Measurements from ENCODE around the gene MPIG6B.
A peak's percentile ranks its signal among the peaks of the same experiment; 100 is the strongest.

MPIG6B gene

DNA sequence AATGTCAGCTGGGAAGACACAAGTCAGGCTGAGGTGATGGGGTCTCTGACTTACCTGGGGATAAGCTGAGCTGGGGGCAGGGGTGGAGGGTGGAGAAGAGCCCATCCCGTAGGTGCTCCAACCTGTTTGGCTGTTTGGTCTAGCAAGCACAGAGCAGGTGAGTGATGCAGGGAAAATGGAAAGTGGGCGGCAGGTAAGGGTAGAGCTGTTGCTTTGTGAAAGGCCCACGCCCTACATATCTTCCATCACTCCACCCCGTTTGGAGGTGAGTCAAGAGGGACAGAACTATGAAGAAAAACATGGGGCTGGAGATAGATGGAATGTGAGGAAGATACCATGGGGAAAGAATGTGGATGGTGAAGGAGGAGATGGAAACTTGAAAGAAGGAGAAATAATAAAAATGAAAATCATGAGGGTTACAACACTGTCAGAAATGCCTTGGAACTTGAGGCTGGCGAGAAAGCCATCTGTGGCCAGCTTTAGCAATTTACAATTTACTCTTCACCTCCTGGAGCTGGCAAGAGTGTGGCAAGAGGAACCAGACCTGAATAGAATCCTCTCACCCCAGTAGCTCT, 2.9 kb upstream of the MPIG6B start:
- DNase-seq (ENCODE audit: low read depth in 1 of 2, low spot score in 1 of 2): no peak

DNA sequence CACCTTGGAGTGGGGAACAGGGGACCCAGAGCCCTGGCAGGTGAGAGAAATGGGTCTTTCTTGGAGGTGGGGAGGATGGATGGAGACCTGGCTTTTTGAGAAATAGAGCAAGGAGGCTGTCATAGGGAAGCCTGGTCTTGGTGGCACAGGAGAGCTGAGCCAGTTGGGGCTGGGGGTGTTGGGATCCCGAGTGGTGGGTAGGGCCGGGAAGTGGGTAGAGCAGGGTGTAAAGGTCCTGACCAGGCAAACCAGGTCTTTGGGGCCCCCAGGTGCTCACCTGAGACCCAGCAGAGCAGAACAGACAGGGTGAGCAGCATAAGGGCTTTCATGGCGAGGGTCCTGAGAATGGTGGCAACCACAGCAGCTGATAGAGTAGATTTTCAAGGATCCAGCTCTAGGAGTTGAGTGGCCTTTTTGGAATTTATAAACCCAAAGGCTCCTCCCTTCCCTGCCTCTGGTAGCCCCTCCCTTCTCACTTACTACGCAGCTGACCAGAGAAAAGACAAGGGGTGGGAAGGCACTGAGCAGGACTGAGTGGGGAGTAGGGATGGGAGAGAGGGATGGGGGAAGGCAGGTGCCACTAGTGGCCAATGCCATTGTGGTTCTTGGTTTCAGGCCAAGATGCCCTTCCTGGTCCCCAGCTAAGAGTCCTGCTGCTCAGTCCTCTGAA, 1.7 kb upstream of the MPIG6B start, which contains the start of gene LY6G6C:
Gene LY6G6C, minus strand, starts transcription at position 396 of the 670 bp plus-strand sequence. Its CDS starts 67 bp downstream, at position 329.
- no peak for DNase-seq (ENCODE audit: low read depth in 1 of 2, low spot score in 1 of 2)

DNA sequence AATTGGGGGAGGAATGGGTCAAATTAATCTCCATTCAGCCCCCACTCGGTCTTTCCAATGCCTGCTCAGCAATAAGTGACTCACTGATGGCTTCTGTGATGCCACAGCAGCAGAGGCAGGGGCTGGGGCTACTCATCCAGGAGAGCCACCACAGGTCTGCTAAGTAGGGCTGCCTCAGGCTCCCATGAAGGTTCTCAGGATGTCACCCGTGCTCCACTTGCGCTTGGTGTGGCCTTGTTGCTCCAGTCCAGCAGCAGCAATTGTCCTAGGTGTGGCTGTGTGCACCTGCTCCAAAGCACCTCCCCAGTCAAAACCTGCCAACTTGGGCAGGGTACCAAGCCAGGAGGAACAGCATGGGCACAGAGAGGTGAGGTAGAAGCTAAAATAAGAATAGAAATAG, 1.0 kb upstream of the MPIG6B start:
- DNase-seq (ENCODE audit: low read depth in 1 of 2, low spot score in 1 of 2): no peak

DNA sequence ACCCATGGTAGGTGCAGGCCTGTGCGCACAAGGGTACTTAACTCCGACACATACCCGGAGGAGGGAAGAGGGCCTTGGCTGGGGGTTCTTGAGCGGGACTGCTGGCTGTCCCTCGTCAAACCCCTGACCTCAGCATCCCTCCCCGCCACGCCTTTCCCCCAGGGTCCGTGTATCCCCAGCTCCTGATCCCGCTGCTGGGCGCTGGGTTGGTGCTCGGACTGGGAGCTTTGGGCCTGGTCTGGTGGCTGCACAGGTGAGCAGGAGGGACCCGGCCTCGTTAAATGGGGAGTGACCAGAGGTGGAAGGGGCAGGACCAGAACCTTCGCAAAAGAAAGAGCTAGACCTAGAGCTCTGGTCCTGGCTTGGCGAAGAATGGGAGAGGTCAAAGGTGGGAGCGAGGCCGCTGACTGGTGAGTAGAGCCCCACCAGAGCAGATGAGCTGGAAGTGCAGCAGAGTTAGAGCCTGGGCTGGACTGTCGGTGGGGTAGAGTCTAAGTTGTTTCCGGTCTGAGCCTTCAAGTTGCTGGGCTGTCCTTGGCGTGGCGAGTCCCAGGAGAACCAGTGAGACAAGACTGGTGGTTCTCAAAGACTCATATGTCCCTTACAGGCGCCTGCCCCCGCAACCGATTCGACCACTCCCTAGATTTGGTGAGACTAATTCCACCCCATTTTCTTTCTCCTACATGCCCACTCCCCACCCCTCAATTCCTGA, 963 bp downstream of the MPIG6B start:
- no peak for DNase-seq (ENCODE audit: low read depth in 1 of 2, low spot score in 1 of 2)

DNA sequence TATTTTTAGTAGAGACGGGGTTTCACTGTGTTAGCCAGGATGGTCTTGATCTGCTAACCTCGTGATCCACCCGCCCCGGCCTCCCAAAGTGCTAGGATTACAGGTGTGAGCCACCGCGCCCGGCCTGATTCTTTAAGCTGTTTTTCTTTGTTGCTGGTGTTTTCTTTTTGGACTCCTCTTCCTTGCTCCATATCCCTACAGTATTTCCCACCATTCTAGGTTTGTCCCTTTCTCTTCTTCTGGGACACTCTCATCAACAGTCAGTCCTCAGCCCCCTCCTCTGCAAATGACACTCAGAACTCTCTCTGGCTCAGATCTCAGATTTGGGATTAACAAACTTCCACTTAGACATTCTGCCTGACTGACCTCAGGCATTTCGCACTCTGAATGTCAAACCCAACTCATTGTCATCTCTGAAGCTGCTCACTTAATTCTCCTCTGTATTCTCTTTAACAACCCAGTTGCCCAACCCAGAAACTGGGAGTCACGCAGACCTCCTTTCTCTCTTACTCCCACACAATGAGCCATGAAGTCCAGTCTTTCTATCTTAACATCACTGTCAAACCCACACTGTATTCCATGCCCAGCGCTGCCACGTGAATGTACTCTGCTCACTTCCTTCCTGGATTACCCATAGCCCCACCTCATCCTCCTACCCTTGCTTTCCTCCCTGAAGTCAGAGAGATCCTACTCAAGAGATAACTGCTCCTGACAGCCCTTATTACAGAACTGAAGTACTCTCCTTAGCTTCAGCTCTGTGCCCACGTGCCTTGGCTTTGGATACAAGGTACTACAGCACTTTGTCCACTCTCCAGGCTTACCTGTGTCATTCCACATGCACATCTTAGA, 2.6 kb downstream of the MPIG6B start:
- DNase-seq (ENCODE audit: low read depth in 1 of 2, low spot score in 1 of 2): no peak

DNA sequence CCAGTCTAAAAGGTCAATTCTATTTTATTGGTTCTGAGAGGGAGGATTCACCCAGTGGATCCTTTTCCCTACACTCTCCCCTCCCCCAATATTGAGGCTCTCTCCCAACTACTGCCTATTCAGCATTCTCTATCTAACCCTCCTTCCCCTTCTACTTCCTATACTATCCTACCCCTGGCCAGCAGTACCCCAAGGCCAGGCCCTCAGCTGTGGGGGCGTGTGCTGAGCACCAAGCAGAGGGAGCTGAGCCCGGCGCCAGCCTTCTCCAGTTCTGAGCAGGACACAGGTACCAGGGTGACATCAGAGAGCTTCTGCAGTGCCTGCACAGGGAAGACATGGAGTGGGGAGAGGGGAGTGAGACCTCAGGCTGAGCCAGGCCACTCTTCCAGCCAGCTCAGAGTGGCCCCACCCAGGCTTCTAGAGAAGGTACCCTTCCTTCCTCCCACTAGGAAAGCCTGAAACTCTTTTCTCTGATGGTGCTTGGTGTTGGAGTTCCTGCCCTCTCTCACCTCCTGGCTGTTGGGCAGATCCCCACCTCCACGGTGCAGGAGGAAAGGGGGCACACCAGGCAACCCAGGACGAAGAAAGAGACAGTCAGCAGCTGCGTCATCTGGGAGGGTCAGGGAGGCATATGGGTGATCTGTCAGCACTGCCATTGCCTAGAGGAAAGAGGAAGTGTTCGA, 4.0 kb downstream of the MPIG6B start:
- no peak for DNase-seq (ENCODE audit: low read depth in 1 of 2, low spot score in 1 of 2)

DNA sequence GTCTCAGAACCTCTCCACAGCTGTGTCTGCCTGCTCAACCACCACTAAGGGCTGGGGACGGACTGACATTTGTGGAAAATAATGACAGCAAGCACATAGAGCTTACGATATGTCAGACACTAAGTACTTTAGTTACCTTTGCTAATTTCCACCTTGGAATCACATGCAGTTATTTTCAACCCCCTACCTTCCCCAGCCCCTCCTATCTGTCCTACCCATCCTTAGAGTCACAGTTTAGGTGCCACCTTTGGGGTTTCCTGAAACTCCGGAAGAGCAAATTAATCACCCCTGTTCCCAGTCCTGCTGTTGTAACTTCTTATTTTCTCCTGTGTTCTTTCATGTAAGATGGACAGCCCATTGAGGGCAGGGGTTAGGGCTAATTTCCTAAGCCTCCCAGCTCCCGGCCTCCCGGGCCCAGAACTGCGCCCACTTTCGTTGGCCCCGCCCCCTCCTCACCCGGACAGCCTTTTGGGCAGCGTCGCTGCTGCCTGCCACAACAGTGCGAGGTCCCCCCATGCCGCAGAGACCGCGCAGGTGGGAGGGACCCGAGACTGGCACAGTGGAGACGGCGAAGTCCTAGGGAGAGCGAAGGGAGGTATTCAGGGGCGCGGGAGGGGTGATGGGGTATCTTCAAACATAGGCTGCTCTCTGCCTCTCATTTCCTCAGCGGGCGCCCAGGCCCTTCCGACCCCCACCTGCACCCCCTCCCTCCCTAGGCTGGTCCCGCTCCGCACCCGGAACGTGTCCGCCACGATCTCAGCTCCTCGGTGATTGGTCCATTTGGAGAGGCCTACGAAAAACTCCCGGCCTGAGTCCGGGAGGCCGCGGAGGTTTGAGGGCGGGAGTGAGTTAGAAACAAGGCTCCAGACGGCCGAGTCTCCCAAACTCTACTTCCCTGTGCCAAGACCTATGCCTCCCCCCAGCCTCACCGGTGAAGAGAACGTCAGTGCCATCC, 4.8 kb downstream of the MPIG6B start:
- DNase-seq (ENCODE audit: low read depth in 1 of 2, low spot score in 1 of 2): no peak

DNA sequence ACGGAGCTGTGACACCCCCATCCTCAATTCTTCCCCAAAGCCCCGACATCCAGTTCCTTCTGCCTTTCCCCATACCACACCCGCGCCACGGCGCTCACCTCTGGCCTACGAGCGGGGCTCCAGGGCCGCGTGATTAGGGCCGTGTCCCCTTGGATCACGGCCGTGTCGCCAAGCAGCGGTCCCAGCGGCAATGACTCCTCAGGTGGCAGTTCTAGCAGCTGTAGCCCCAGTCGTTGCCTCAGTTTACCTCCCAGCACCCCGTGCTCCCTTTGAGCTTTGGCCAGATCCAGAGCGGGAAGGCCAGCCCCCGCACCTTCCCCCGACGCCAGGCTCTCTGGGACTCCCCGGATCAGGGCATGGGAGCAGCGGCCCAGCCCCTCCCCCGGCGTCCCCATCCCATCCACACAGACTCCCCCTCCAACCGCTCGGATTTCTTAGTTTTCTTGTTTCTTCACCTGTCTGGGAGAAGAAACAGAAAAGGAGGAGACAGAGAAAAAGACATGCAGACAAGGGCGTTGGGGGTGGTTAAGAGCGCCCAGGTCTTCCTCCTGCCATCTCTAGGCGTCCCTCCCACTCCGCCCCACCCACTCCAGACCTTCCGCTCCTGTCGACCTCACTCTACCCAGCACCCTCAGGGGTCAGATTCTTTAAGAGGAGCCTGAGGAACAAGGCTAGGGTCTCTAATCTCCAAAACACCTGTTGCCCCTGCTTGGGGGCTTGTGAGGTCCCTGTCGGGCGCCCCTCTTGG, 5.8 kb downstream of the MPIG6B start, which contains the start of gene DDAH2:
Gene DDAH2, minus strand, starts transcription at position 533 of the 748 bp plus-strand sequence. Its CDS starts 138 bp downstream, at position 395.
- DNase-seq (ENCODE audit: low read depth in 1 of 2, low spot score in 1 of 2): no peak

DNA sequence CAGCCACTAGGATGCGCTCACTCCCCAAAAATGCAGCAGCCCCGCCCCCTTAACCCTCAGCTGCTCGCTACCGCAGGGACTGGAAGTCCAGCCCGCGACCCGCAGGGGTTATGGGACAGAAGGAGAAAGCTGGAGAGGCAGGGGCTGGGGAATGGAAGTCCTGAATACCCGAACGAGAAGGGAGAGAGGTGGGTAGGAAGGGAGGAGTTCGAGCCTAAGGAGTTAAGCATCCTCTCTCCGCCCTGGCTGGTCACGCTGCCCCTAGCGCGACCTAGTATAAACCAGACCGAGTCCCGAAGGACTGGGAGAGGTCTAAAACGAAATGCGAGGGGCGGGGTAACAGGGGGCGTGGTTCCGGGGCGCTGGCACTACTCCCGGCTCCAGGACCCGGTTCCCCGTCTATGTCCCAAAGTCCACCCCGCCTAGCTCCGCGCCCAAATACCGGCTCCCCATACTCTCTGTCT, 6.4 kb downstream of the MPIG6B start:
- peak; percentile 59 to 61 for DNase-seq (ENCODE audit: low read depth in 1 of 2, low spot score in 1 of 2)

DNA sequence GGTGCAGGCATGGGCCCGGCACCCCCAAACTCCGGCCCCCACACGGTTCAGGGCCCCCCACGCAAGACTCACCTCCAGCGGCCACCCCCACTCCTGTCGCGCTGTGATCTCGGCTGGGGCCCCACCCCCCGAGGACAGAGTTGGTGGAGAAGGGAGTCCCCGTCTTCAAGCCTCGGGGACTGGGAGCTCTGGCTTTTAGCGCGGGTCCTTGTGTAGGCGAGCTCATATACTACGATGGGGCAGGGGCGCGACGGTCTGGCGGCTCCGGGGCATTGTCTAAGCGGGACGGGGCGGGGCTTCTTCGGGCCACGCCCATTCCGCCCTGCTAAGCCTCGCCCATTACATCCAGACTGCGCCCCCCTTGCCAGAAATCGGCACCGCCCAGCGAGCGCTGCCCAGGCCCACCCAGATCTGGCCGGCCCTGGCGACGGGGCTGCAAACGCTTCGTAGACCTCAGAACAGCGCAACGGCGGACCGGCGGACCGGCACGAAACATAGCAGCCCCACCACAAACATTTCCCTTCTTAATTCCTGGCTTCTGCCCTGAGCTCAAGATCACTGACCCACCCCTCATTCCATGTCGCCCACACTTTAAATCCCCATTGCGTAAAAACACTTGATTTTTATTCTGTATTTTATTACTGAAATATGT, 6.9 kb downstream of the MPIG6B start:
- peak; percentile 38 to 54 for DNase-seq (ENCODE audit: low read depth in 1 of 2, low spot score in 1 of 2)

DNA sequence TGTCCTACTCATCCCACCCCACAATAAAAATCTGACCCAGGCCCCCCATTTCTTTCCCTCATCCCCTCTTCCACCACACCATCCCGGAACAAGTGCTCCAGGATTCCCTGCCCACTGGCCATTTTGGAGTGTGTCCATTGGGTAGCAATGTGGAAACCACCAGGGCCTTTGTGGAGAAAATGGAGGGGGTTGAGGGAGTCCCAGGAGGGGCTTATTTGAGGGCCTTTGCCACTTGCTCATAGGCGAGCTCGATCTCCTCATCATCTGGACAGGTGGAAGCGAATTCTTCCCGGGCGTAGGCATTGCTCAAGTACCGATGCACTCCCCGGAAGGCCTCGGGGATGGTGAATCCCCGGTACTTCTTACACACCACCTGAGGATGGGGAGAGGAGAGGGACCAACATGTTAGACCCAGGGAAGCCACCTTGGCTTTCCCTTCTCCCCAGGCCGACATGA, 7.5 kb downstream of the MPIG6B start:
- no peak for DNase-seq (ENCODE audit: low read depth in 1 of 2, low spot score in 1 of 2)

DNA sequence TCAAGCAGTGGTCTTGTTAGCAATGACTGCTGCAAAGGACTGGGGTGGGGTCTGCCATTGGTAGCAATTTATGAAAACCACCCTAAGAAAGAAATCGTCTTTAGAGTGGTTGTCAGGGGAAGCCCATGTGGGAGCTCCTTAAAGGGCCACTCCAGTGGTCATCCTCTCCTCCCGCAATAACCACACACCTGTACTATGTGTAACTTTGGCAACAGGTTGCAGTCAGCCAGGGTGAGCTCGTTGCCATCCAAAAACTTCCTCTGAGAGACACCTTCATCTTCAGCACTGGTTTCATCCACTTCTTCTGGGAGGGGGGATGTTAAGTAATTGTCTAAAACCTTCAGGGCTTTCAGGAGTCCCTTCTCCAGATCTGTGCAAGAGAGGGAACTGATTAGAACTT, 8.9 kb downstream of the MPIG6B start:
- no peak for DNase-seq (ENCODE audit: low read depth in 1 of 2, low spot score in 1 of 2)

DNA sequence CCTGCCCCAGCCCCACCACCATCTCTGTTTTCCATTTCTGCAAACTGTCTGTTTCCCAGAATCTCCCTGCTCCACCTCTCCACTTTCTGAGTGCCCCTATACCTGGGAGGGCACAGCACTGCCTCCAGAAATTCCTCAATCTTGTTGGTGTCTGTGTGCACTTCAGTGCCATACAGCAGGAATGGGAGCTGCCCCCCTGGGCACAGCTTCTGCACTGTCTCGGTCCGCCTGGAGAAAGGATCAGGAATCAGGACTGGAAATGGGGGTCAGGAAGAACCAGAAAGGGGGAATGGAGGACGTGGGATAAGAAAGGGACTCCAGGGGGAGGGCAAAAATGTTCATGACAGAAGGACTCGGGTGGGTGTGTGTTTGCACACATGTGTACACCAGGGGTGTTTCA, 10.6 kb downstream of the MPIG6B start:
- no peak for DNase-seq (ENCODE audit: low read depth in 1 of 2, low spot score in 1 of 2)

DNA sequence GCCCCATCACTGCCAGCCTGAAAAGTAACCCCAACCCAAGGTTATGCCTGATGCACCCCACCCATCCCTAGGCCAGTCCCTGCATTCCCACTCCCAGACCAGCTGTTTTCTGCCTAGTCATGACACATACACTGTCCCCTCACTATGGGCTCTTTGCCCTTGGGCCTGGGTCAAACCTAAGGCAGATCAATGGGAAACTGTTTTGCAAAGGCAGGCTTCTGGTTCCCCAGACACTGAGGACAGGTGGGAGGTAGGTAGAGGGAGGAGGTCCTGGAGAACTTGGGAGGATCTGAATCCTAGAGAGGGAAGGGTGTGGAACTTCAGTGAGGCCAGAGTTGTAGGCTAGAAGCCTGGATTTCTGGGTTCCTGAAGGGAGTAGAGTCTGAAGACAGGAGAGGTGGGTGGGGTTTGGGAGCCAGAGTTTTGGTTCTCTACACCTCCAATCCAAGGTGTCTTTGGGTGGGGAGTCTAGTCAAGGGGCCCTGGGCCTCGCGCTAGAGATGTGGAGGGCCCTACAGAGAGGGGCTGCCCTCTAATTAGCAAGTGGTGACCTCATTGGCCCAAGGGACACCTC, 11.2 kb downstream of the MPIG6B start:
- no peak for DNase-seq (ENCODE audit: low read depth in 1 of 2, low spot score in 1 of 2)

DNA sequence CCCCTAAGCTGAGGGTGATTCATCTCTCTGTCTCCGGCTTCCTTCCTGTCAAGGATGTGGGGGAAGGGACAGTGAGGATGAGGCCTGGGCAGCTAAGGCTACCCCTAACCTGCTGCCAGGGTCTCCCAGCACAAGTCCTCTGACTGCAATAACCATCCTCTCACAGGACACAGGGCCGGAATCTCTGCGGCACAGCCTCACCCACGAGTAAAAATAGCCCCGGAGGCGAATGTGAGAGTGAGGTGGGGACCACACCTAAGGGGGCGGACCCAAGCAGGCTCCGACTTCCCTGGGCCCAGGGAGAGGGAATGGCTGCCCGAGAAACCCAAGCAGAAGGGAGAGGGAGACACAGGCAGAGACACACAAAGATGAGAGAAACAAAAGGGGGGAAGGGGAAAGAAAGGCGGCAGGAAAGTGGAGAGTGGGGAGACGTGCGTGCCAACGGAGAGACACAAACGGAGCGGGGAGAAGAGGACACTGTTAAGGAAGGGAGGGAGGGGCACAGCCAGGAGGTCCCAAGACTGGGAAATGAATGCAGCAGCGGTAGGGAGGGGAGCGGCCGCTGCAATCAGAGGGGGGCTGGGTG, 11.7 kb downstream of the MPIG6B start:
- peak; percentile 16 to 24 for DNase-seq (ENCODE audit: low read depth in 1 of 2, low spot score in 1 of 2)

DNA sequence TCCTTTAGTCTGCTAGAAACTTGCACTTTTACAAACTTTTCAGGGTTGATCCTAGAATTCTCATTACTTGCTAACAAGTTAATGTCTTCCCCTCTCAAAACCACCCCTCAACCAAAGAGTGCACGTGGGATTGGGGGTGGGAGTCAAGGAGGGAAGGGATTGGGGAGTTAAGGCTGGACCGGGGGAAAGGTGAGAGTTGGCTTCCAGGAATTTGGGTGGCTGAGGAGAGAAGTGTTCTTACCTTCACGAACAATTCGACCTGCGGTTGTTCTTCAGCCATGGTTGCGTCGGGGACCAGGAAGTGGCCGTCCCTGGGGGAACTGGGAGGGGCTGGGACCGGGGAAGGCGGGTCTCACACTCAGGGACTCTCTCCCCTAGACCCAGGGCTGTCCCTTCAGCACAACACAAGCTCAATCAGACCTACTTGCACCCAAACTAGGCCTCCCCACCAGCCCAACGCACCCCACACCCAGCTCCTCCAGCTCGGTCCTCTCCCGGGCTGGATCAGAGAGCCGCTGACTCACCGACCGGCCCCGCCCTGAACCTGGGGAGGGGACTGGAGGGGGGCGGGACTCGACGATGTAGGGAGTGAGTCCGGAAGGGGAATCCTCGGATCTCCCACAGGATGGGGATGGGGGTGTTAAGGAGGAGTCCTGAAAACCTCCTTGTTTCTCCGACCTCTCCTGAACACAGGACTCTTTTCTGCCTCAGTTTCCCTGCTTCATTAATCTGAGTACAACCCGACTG, 13.0 kb downstream of the MPIG6B start, which contains the start of gene CLIC1:
Gene CLIC1, minus strand, starts transcription at position 510 of the 747 bp plus-strand sequence. Its CDS starts 230 bp downstream, at position 280.
- DNase-seq (ENCODE audit: low read depth in 1 of 2, low spot score in 1 of 2): peak; percentile 47 to 71

Measured in stimulated activated CD4-positive, alpha-beta T cell treated with anti-CD3 and anti-CD28 coated beads, Interleukin-15, amount 100 ng/mL, for 1 hour (primary cell).